GM12872 (cell line): ENCODE data around the gene CORO2B.

ENCODE experiments used
- CTCF ChIP-seq: IDR thresholded peaks from 3 replicates; pipeline ENCODE4 v1.5.1; 2011; ENCODE audit warnings: low read depth, mild to moderate bottlenecking, low read length, moderate library complexity; ENCODE audit not compliant: insufficient read depth

The CORO2B gene

GRCh38 chr15:68582864-68583263 is 4.1 kb downstream of the CORO2B start:
- TF ChIP-seq CTCF: no peak

- no peak for TF ChIP-seq CTCF
Measured at GRCh38 chr15:68583321-68583720, 4.5 kb downstream of the CORO2B start.

- TF ChIP-seq CTCF: no peak
Measured at GRCh38 chr15:68583936-68584755, 5.4 kb downstream of the CORO2B start.

- TF ChIP-seq CTCF: no peak
Measured at GRCh38 chr15:68584756-68585573, 6.2 kb downstream of the CORO2B start.

GRCh38 chr15:68585574-68586273 is 6.9 kb downstream of the CORO2B start:
- no peak for TF ChIP-seq CTCF

- no peak for TF ChIP-seq CTCF
Measured at GRCh38 chr15:68586274-68586961, 7.6 kb downstream of the CORO2B start.
